Testis (tissue), 2 donors: ENCODE data around the gene DEFB108B.
"Not testable (repeated sequence)": the region's sequence is repeated elsewhere in the genome, so short reads cannot be mapped to it uniquely, and the experiment has no call there.

ENCODE experiments used
- CTCF ChIP-seq, 3 experiments: fragments of 450-650 bp in 2 of 3; fragments of 200-600 bp in 1 of 3; sonication (generic) in 1 of 3; IDR thresholded peaks; one replicate each; pipeline ENCODE4 v1.5.1; 2016 to 2019; ENCODE audit warnings: antibody characterized with exemption in 3 of 3, mild to moderate bottlenecking in 2 of 3, moderate library complexity in 1 of 3
- POLR2A ChIP-seq: fragments of 450-650 bp; IDR thresholded peaks from one replicate; pipeline ENCODE4 v1.6.1; 2017; ENCODE audit warnings: antibody characterized with exemption, mild to moderate bottlenecking, moderate library complexity

- TF ChIP-seq CTCF (IDR thresholded peaks at IDR 0.05); POLR2A: not testable (repeated sequence)
Observed at GRCh38 chr11:71787824-71788454, 45.1 kb upstream of the DEFB108B start.
